OCI-LY7 (cell line): Measurements from ENCODE around the gene LRPPRC.

Experiments used
- CTCF ChIP-seq: fragments of 200-600 bp; sonication (generic); conservative IDR thresholded peaks from 2 replicates; pipeline ENCODE4 v1.5.1; 2014; ENCODE audit warnings: mild to moderate bottlenecking, antibody characterized with exemption, low read length, moderate library complexity, mixed read lengths
- EZH2phosphoT487 ChIP-seq: fragments of 200-600 bp; sonication (generic); IDR thresholded peaks from 2 replicates; pipeline ENCODE4 v1.6.1; 2018; ENCODE audit warnings: low read depth, borderline replicate concordance, mild to moderate bottlenecking, mixed run types, antibody characterized with exemption, low read length, moderate library complexity, mixed read lengths

GRCh38 chr2:43985359-43985758, 10.4 kb downstream of the LRPPRC start:
- TF ChIP-seq CTCF: no peak
- TF ChIP-seq EZH2phosphoT487: no peak
